GM20431 (cell line): ENCODE data around the gene KCTD1.

Experiments used
- in situ Hi-C: fragments of 300-500 bp; cut with MseI, MboI; formaldehyde crosslinking; loops from one replicate; pipeline ENCODE4 v1.15.0; 2020; ENCODE audit warnings: low sequenced_read_pairs; ENCODE audit not compliant: unreplicated experiment

The KCTD1 gene

GRCh38 chr18:26548415-26549262 is at the start of gene KCTD1:
Gene KCTD1 (minus strand): TSS chr18:26548553. CDS start chr18:26548536, 17 bp downstream.
- in situ Hi-C loops = no loop called here

- in situ Hi-C loops = no loop called here
Measured at GRCh38 chr18:26593365-26594320, 45.3 kb upstream of the KCTD1 start.

GRCh38 chr18:26584745-26585144 is 36.4 kb upstream of the KCTD1 start:
- in situ Hi-C loops = no loop called here

GRCh38 chr18:26579941-26580618 is 31.7 kb upstream of the KCTD1 start:
- in situ Hi-C loops = no loop called here

GRCh38 chr18:26575865-26576217 is 27.5 kb upstream of the KCTD1 start:
- in situ Hi-C loops = no loop called here

- in situ Hi-C loops = no loop called here
Measured at GRCh38 chr18:26574958-26575864, 26.9 kb upstream of the KCTD1 start.

- in situ Hi-C loops = no loop called here
Measured at GRCh38 chr18:26568926-26569665, 20.7 kb upstream of the KCTD1 start.

GRCh38 chr18:26568513-26568912 is 20.2 kb upstream of the KCTD1 start:
- in situ Hi-C loops = no loop called here

- in situ Hi-C loops = no loop called here
Measured at GRCh38 chr18:26566874-26567555, 18.7 kb upstream of the KCTD1 start.

- in situ Hi-C loops = no loop called here
Measured at GRCh38 chr18:26565514-26565913, 17.2 kb upstream of the KCTD1 start.

GRCh38 chr18:26563024-26563423 is 14.7 kb upstream of the KCTD1 start:
- in situ Hi-C loops = no loop called here

GRCh38 chr18:26562568-26562967 is 14.2 kb upstream of the KCTD1 start:
- in situ Hi-C loops = no loop called here

GRCh38 chr18:26561769-26562168 is 13.4 kb upstream of the KCTD1 start:
- in situ Hi-C loops = no loop called here

- in situ Hi-C loops = no loop called here
Measured at GRCh38 chr18:26556573-26556972, 8.2 kb upstream of the KCTD1 start.

- in situ Hi-C loops = no loop called here
Measured at GRCh38 chr18:26555804-26556553, 7.6 kb upstream of the KCTD1 start.

GRCh38 chr18:26553943-26554342 is 5.6 kb upstream of the KCTD1 start:
- in situ Hi-C loops = no loop called here

- in situ Hi-C loops = no loop called here
Measured at GRCh38 chr18:26551695-26552081, 3.3 kb upstream of the KCTD1 start.
